HepG2 (cell line): Measurements from ENCODE around the gene FYB1. TPM values are rescaled to one million over a fixed set of nuclear protein-coding genes. Genes with fewer than 3 reads are reported as not detected.

Experiments used
- ATAC-seq: fragments of 200-7000 bp; cut with Tn5 transposase; 3 replicates; pipeline ENCODE4 v1.9.1; 2020; ENCODE audit warnings: mild to moderate bottlenecking, moderate library complexity
- BruUV-seq: library from RNA; stranded (reverse); fragments of 400-500 nt; replicated peaks from 2 replicates; lab custom pipeline; 2021; lab: Mats Ljungman, UMichigan
- CTCF ChIA-PET: fragments of 300-600 bp; formaldehyde crosslinking; extraction: SDS; loops from one replicate; lab custom pipeline; 2021; ENCODE audit warnings: low total read pairs, inconsistent platforms, low intra/inter-chr PET ratio; lab: Yijun Ruan, JAX
- POLR2A ChIA-PET: fragments of 350-600 bp; sonication (Branson Sonifier 250); formaldehyde crosslinking; loops from one replicate; lab custom pipeline; 2020; ENCODE audit warnings: antibody characterized with exemption, inconsistent platforms; lab: Yijun Ruan, JAX
- DNase-seq: peaks from one replicate; pipeline ENCODE4 v3.0.0-alpha.2; 2015; ENCODE audit warnings: low spot score
- FAIRE-seq: peaks from 3 replicates; lab custom pipeline; 2011; peaks lifted over from hg19 to GRCh38; lab: Jason Lieb, UNC
- H2AFZ ChIP-seq: one replicate; pipeline ENCODE4 v1.6.1; 2011; ENCODE audit warnings: low read length, inconsistent platforms
- H3K27ac ChIP-seq: fragments of 300-600 bp; 3 replicates; pipeline ENCODE4 v1.8.0; 2011; ENCODE audit warnings: mixed run types, mild to moderate bottlenecking, mixed read lengths, low read length, inconsistent platforms; ENCODE audit not compliant: insufficient read depth; ENCODE audit errors: extremely low read length
- H3K27me3 ChIP-seq, 2 experiments: fragments of 200-600 bp in 1 of 2; 2 replicates in 1 of 2; 3 replicates in 1 of 2; pipeline versions ENCODE4 v1.6.0 to v1.8.0; 2011; ENCODE audit warnings: low read length in 2 of 2, mild to moderate bottlenecking in 2 of 2, moderate library complexity in 2 of 2, inconsistent platforms in 1 of 2; ENCODE audit not compliant: insufficient read depth in 2 of 2, control insufficient read depth in 1 of 2
- H3K36me3 ChIP-seq, 2 experiments: fragments of 200-600 bp in 1 of 2; replicated peaks in 1 of 2; 2 replicates in 1 of 2; 3 replicates in 1 of 2; pipeline versions ENCODE4 v1.5.1 to v1.8.0; 2011; ENCODE audit warnings: low read length in 2 of 2, inconsistent platforms in 1 of 2; ENCODE audit not compliant: insufficient read depth in 2 of 2, control insufficient read depth in 1 of 2
- H3K4me1 ChIP-seq: 2 replicates; pipeline ENCODE4 v1.5.1; 2012; ENCODE audit warnings: low read length, inconsistent platforms; ENCODE audit not compliant: insufficient read depth
- H3K4me2 ChIP-seq: 2 replicates; pipeline ENCODE4 v1.6.0; 2011; ENCODE audit warnings: low read depth, low read length, inconsistent platforms
- H3K4me3 ChIP-seq, 3 experiments: fragments of 200-600 bp in 1 of 3; sonication (generic), shearing (Covaris generic) in 1 of 3; replicated peaks in 1 of 3; 2 replicates each; pipeline ENCODE4 v1.5.1; 2011 to 2016; ENCODE audit warnings: low read length in 3 of 3, inconsistent platforms in 2 of 3, low read depth in 2 of 3, mild to moderate bottlenecking in 2 of 3, control low read depth in 1 of 3, mixed read lengths in 1 of 3; ENCODE audit not compliant: insufficient read depth in 1 of 3
- H3K79me2 ChIP-seq: one replicate; pipeline ENCODE4 v1.6.1; 2011; ENCODE audit warnings: low read length, inconsistent platforms; ENCODE audit not compliant: insufficient read depth
- H3K9ac ChIP-seq: 2 replicates; pipeline ENCODE4 v1.6.0; 2011; ENCODE audit warnings: mild to moderate bottlenecking, low read depth, low read length, inconsistent platforms; ENCODE audit not compliant: insufficient read depth
- H3K9me3 ChIP-seq: 2 replicates; pipeline ENCODE4 v1.5.1; 2012; ENCODE audit warnings: mild to moderate bottlenecking, low read length
- H4K20me1 ChIP-seq: 2 replicates; pipeline ENCODE4 v1.6.0; 2011; ENCODE audit warnings: inconsistent platforms, mild to moderate bottlenecking, low read length, moderate library complexity; ENCODE audit not compliant: insufficient read depth
- ARID2 ChIP-seq: sonication (generic); formaldehyde crosslinking; IDR thresholded peaks from 2 replicates; pipeline ENCODE4 v1.8.1; 2022; ENCODE audit warnings: mild to moderate bottlenecking, missing genetic modification reagents, borderline replicate concordance
- CEBPB ChIP-seq: IDR thresholded peaks from 2 replicates; pipeline ENCODE4 v1.6.1; 2011; ENCODE audit warnings: low read depth, low read length, improper control_type of control experiment, borderline replicate concordance
- CENPX ChIP-seq: sonication (generic); formaldehyde crosslinking; IDR thresholded peaks from 2 replicates; pipeline ENCODE4 v1.9.0; 2021; ENCODE audit warnings: mild to moderate bottlenecking, missing genetic modification reagents, moderate library complexity
- DNMT3B ChIP-seq: conservative IDR thresholded peaks from 2 replicates; pipeline ENCODE4 v1.6.1; 2016; ENCODE audit warnings: missing biosample characterization, control low read depth
- DPF2 ChIP-seq: sonication (generic); formaldehyde crosslinking; IDR thresholded peaks from 2 replicates; pipeline ENCODE4 v1.4.0; 2020; ENCODE audit warnings: mild to moderate bottlenecking, low read depth, missing genetic modification reagents, borderline replicate concordance
- IKZF1 ChIP-seq: fragments of 450-650 bp; IDR thresholded peaks from 2 replicates; pipeline ENCODE4 v1.7.1; 2016
- JARID2 ChIP-seq: sonication (generic); formaldehyde crosslinking; IDR thresholded peaks from 2 replicates; pipeline ENCODE4 v1.8.1; 2023; ENCODE audit warnings: missing genetic modification reagents, inconsistent platforms; ENCODE audit not compliant: insufficient replicate concordance
- KAT7 ChIP-seq: IDR thresholded peaks from 2 replicates; pipeline ENCODE4 v1.6.1; 2018; ENCODE audit warnings: borderline replicate concordance, missing compliant biosample characterization
- MED8 ChIP-seq: sonication (generic); formaldehyde crosslinking; IDR thresholded peaks from 2 replicates; pipeline ENCODE4 v1.8.1; 2023; ENCODE audit warnings: mild to moderate bottlenecking, missing genetic modification reagents; ENCODE audit not compliant: insufficient replicate concordance
- NKX3-1 ChIP-seq: sonication (generic); formaldehyde crosslinking; IDR thresholded peaks from 2 replicates; pipeline ENCODE4 v1.5.0; 2020; ENCODE audit warnings: missing genetic modification reagents
- NR2F6 ChIP-seq, 2 experiments: IDR thresholded peaks; 2 replicates each; pipeline ENCODE4 v1.6.1; 2016; ENCODE audit warnings: antibody characterized with exemption in 1 of 2, mild to moderate bottlenecking in 1 of 2
- ONECUT2 ChIP-seq: sonication (generic); formaldehyde crosslinking; IDR thresholded peaks from 2 replicates; pipeline ENCODE4 v1.4.0; 2020; ENCODE audit warnings: missing genetic modification reagents
- RBAK ChIP-seq: sonication (generic); formaldehyde crosslinking; IDR thresholded peaks from 2 replicates; pipeline ENCODE4 v1.5.1; 2020; ENCODE audit warnings: mild to moderate bottlenecking, missing genetic modification reagents
- RBFOX2 ChIP-seq: fragments of 200-400 bp; formaldehyde crosslinking; IDR thresholded peaks from 2 replicates; pipeline ENCODE4 v1.6.1; 2017; ENCODE audit warnings: low read depth, mild to moderate bottlenecking, low read length
- RELA ChIP-seq: sonication (generic); formaldehyde crosslinking; IDR thresholded peaks from 2 replicates; pipeline ENCODE4 v1.4.0; 2020; ENCODE audit warnings: missing genetic modification reagents
- RFXANK ChIP-seq: IDR thresholded peaks from 2 replicates; pipeline ENCODE4 v1.6.1; 2016
- TBX3 ChIP-seq: fragments of 450-650 bp; IDR thresholded peaks from 2 replicates; pipeline ENCODE4 v1.6.1; 2017; ENCODE audit warnings: antibody characterized with exemption, mild to moderate bottlenecking, inconsistent platforms, borderline replicate concordance
- TGIF2 ChIP-seq: IDR thresholded peaks from 2 replicates; pipeline ENCODE4 v1.6.1; 2016; ENCODE audit warnings: control low read depth, missing compliant biosample characterization
- ZMYM4 ChIP-seq: sonication (generic); formaldehyde crosslinking; IDR thresholded peaks from 2 replicates; pipeline ENCODE4 v1.8.1; 2023; ENCODE audit warnings: mild to moderate bottlenecking, missing genetic modification reagents
- ZNF101 ChIP-seq: sonication (generic); formaldehyde crosslinking; IDR thresholded peaks from 2 replicates; pipeline ENCODE4 v1.4.0; 2020; ENCODE audit warnings: mild to moderate bottlenecking, low read depth, missing genetic modification reagents, borderline replicate concordance
- ZNF224 ChIP-seq: sonication (generic); formaldehyde crosslinking; IDR thresholded peaks from 2 replicates; pipeline ENCODE4 v1.5.0; 2020; ENCODE audit warnings: mild to moderate bottlenecking, missing genetic modification reagents
- ZNF33A ChIP-seq: sonication (generic); formaldehyde crosslinking; IDR thresholded peaks from 2 replicates; pipeline ENCODE4 v1.5.1; 2020; ENCODE audit warnings: missing genetic modification reagents, mild to moderate bottlenecking, moderate library complexity, borderline replicate concordance
- ZNF792 ChIP-seq: IDR thresholded peaks from 2 replicates; pipeline ENCODE4 v1.6.1; 2016
- WGBS: methylation state at CpG from one replicate; pipeline ENCODE4 v1.1.6; 2017; ENCODE audit warnings: low lambda C conversion rate; 5-methylcytosine and 5-hydroxymethylcytosine counted together
- in situ Hi-C: cut with HindIII; loops from 2 replicates; pipeline ENCODE4 v1.10.0; 2017; ENCODE audit warnings: low pct_unique_long_range_greater_than_20kb; ENCODE audit not compliant: extremely low pct_ligation_motif_present
- intact Hi-C: fragments of 100-400 bp; cut with micrococcal nuclease; formaldehyde crosslinking; loops from one replicate; pipeline ENCODE4 v1.10.0; 2022; ENCODE audit not compliant: unreplicated experiment
- polyA plus RNA-seq, 8 experiments: library from polyadenylated mRNA; depleted of rRNA in 3 of 8; stranded (reverse) in 7 of 8; unstranded in 1 of 8; fragments of >200 nt; fragmentation: Illumina TruSeq in 4 of 8; extraction: Trizol in 4 of 8; gene quantifications; 2 replicates each; pipeline versions ENCODE4 v1.2.1 to v1.2.3, GENCODE V29; 2011 to 2016; ENCODE audit warnings: low read depth in 4 of 8, missing spikeins in 1 of 8, mixed read lengths in 1 of 8; ENCODE audit not compliant: insufficient read depth in 1 of 8
- total RNA-seq, 5 experiments: library from RNA; depleted of rRNA; stranded (reverse); fragments of >200 nt; fragmentation: Illumina TruSeq; extraction: Trizol; gene quantifications; 2 replicates each; pipeline ENCODE4 v1.2.3, GENCODE V29; 2016; ENCODE audit warnings: low read depth in 1 of 5
- TF ChIP-seq, protein P1 (sequence below): sonication (generic); formaldehyde crosslinking; IDR thresholded peaks from 2 replicates; pipeline ENCODE4 v1.4.0; 2020; ENCODE audit warnings: missing genetic modification reagents

Gene FYB1
- total and polyA plus RNA-seq, 2 of the 13 experiments (the other 11 are each of a cell fraction or from before 2014, with no cell fraction given), result 0.03 TPM; not detected in 1

DNA sequence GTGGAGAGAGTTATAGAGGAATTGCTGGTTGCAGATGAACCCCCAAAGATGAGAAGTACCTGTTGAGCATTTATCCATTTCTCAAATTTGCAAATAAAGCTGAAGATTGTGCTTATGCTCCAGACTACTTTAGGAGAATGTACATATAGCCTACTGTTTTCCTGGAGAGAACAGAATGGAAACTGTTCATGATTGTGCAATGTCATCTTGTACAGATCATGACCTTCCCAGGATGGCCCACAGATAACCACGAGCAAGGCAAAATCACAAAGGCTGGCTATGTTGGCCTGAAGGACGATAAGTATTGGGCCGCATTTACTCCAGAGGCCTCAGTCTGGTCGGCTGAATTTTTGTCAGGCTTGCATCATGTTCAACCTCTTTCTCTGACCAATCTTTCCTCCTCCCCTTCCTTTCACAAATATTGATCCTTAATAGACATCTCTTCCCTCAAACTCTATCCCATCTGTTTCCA lies 116.6 kb downstream of the FYB1 start (continued):
- TF ChIP-seq DNMT3B (CRISPR knock-in tag), result 0 out of 2 replicates have a peak, but pooled peaks have one; percentile 47
- TF ChIP-seq DPF2, result 0 out of 2 replicates have a peak, but pooled peaks have one; percentile 27
- TF ChIP-seq ARID2 (CRISPR knock-in tag), result peak; percentile 62; the same call in 1 of the 2 replicates
- TF ChIP-seq ONECUT2 (CRISPR knock-in tag), result 0 out of 2 replicates have a peak, but pooled peaks have one; percentile 23
- TF ChIP-seq TBX3, result no peak

DNA sequence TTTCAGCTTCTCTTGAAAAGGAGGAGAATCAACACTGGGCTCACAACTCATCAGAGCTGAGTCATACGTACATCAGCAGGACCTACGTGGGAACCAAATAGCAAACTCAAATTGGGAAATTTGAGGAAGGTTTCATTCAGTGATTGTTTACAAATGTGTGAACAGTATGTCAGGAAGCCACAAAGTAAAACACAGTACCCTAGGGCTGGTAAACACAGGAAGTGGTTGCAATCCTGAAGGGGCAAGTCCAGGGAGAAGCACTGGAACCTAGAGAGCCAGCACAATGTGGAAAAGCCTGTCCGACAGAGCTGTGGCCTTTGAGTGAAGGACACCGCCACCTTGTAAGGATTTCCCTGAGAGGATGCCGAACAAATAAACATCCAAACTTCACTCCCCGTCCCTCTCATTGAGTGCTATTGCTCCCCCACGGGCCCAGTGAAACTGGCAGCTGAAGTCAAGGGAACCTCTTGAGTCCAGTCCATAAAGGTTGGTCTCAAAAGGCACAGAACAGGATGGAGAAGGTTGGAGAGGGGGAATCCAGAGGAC lies 118.4 kb downstream of the FYB1 start:
- DNase-seq, result peak; percentile 89
- FAIRE-seq, result peak; percentile 59
- no peaks in the 10 kb centered on the region for H3K36me3 ChIP-seq
- peak overlapping the region; percentile 79 for H3K4me2 ChIP-seq
- intact Hi-C loops, result loop anchor here (10.0 kb wide), 1 partner anchor 256 kb away; the partner anchor contains the start of gene OSMR
- peak overlapping the region in 2 of 3 experiments; percentile 18 to 37; a peak in 2 of 6 replicates for H3K4me3 ChIP-seq
- H3K27ac ChIP-seq, result peak overlapping the region; percentile 63
- no peaks in the 10 kb centered on the region for H4K20me1 ChIP-seq
- H3K9me3 ChIP-seq, result no peaks in the 10 kb centered on the region
- peak overlapping the region; percentile 18 for H3K9ac ChIP-seq
- no TSS peak for BruUV-seq
- no peaks in the 10 kb centered on the region for H3K79me2 ChIP-seq
- ChIA-PET POLR2A (interaction anchor here (1.2 kb wide), 1 partner anchor 20 kb away, joined by 3 read pairs; no protein-coding TSS in a partner anchor), CTCF (no interaction called here)
- H3K4me1 ChIP-seq, result peaks cover 49% of the 10 kb centered on the region
- in situ Hi-C loops, result no loop called here
- H3K27me3 ChIP-seq, result no peaks in the 10 kb centered on the region
- WGBS, result 12% methylated on average over 7 of the region's 7 CpGs
- peak; percentile 88 for ATAC-seq
- H2AFZ ChIP-seq, result peak overlapping the region; percentile 61
- TF ChIP-seq TGIF2 (CRISPR knock-in tag) (0 out of 2 replicates have a peak, but pooled peaks have one; percentile 74), KAT7 (no peak), JARID2 (CRISPR knock-in tag) (no peak), ZNF33A (CRISPR knock-in tag) (no peak), ZMYM4 (CRISPR knock-in tag) (no peak), RBAK (no peak), NKX3-1 (CRISPR knock-in tag) (no peak), RELA (no peak), RBFOX2 (0 out of 2 replicates have a peak, but pooled peaks have one; percentile 25), MED8 (no peak), CEBPB (peak; percentile 45; the same call in 1 of the 2 replicates), ZNF224 (CRISPR knock-in tag) (no peak), NR2F6 (IDR thresholded peaks at IDR 0.05) (peak; percentile 60), NR2F6 (CRISPR knock-in tag; IDR thresholded peaks at IDR 0.05) (peak; percentile 51; the same call in 1 of the 2 replicates), ZNF101 (no peak), CENPX (CRISPR knock-in tag) (no peak), RFXANK (CRISPR knock-in tag) (no peak), ZNF792 (CRISPR knock-in tag) (peak; percentile 69; the same call in 1 of the 2 replicates), IKZF1 (no peak)
- TF ChIP-seq, protein P1, sequence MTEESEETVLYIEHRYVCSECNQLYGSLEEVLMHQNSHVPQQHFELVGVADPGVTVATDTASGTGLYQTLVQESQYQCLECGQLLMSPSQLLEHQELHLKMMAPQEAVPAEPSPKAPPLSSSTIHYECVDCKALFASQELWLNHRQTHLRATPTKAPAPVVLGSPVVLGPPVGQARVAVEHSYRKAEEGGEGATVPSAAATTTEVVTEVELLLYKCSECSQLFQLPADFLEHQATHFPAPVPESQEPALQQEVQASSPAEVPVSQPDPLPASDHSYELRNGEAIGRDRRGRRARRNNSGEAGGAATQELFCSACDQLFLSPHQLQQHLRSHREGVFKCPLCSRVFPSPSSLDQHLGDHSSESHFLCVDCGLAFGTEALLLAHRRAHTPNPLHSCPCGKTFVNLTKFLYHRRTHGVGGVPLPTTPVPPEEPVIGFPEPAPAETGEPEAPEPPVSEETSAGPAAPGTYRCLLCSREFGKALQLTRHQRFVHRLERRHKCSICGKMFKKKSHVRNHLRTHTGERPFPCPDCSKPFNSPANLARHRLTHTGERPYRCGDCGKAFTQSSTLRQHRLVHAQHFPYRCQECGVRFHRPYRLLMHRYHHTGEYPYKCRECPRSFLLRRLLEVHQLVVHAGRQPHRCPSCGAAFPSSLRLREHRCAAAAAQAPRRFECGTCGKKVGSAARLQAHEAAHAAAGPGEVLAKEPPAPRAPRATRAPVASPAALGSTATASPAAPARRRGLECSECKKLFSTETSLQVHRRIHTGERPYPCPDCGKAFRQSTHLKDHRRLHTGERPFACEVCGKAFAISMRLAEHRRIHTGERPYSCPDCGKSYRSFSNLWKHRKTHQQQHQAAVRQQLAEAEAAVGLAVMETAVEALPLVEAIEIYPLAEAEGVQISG (CRISPR knock-in tag), result no peak
